ENCODE data around the gene CCR9. TPM values are rescaled to one million over a fixed set of nuclear protein-coding genes. Genes with fewer than 3 reads are reported as not detected.

CCR9 gene, protein sequence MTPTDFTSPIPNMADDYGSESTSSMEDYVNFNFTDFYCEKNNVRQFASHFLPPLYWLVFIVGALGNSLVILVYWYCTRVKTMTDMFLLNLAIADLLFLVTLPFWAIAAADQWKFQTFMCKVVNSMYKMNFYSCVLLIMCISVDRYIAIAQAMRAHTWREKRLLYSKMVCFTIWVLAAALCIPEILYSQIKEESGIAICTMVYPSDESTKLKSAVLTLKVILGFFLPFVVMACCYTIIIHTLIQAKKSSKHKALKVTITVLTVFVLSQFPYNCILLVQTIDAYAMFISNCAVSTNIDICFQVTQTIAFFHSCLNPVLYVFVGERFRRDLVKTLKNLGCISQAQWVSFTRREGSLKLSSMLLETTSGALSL
- total RNA-seq (2013), result 0.04 TPM
- polyA plus RNA-seq (not detected), polyA minus RNA-seq (not detected in 2 replicates), total RNA-seq (0 to 0.90 (median 0) reads per million in 11 experiments)

DNA sequence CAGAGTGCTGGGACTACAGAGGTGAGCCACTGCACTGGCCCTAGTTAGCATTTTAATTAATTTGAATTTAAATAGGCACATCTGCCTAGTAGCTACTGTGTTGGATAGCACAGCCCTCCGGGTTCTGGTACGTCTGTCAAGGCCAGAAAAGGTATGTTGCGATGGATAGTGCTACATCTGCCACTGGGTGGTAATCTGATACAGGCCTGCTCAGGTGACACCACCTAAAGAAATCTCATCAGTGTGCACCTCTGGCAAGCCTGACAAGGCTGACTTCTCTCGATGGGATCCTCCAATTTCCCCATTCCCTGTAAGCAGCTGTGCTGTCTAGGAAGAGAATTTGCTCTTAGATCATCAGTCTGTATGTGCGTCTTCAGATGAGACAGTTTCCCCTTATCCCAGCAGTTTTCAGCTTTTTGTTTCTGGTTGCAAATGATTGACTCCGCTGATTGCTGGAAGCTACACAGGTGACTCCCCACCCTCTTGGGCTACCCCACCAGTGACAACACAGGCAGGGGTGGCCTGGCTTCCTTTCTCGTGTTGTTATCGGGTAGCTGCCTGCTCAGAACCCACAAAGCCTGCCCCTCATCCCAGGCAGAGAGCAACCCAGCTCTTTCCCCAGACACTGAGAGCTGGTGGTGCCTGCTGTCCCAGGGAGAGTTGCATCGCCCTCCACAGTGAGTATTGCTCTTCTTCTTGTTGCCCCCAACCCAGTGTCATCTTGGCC lies at the start of gene CCR9:
Gene CCR9, plus strand, starts transcription at position 565 of the 727 bp plus-strand sequence. CDS start 8,391 bp downstream, outside the sequence.
- WGBS (ENCODE audit: insufficient coverage), result 94% methylated on average over 6 of the region's 9 CpGs
- H4K20me1 ChIP-seq (ENCODE audit: insufficient read depth, low read length), result no peaks in the 10 kb centered on the region
- H3K36me3 Mint-ChIP-seq, result no peaks in the 10 kb centered on the region

DNA sequence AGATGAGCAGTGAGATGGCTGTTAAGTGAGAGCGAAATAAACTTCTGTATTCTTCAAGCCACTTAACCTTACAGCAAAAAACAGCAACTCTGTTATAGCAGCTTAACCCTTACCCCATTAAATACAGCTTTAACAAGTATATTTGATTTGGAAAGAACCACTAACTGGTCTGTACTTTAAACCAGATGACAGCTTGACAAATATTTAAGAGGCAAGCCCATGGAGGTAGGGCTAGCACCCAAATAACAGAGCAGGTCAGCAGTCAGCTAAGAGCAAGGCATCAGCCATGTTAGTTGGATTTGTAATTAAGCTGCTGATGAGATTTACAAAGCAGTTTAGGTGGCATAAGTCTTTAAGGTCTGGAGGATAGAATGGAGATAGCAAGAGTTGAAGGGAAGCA lies 47.9 kb upstream of the CCR9 start:
- no peak overlapping the region for H3K4me3 Mint-ChIP-seq

More for the DNA sequence above, at the start of gene CCR9:
- Histone ChIP-seq H3K4me2 (replicated peaks; ENCODE audit: extremely low read depth, low read length, poor library complexity, severe bottlenecking) (no peak within 1 kb of the TSS), H3K36me3 (replicated peaks in 1 of 2; ENCODE audit: control insufficient read depth in 1 of 2, insufficient read depth in 2 of 2, low read length in 2 of 2) (no peaks in the 10 kb centered on the region), H3K27me3 (ENCODE audit: control insufficient read depth in 2 of 2, insufficient read depth in 2 of 2, low read length in 2 of 2) (no peaks in the 10 kb centered on the region), H3K4me3 (replicated peaks in 1 of 3; ENCODE audit: low read depth in 2 of 3, low read length in 3 of 3) (no peak within 1 kb of the TSS), H3K9me3 (replicated peaks in 1 of 2; ENCODE audit: control insufficient read depth in 1 of 2, insufficient read depth in 1 of 2, low read length in 2 of 2) (no peaks in the 10 kb centered on the region), H2AFZ (ENCODE audit: insufficient read depth, low read depth, low read length, poor library complexity, severe bottlenecking) (no peak within 1 kb of the TSS), H3K27ac (ENCODE audit: low read depth in 1 of 2, low read length in 2 of 2) (no peak within 1 kb of the TSS), H3K4me1 (ENCODE audit: control insufficient read depth in 1 of 2, insufficient read depth in 2 of 2, low read length in 2 of 2) (peaks cover 0 to 2% of the 10 kb centered on the region in 2 donors), H3K79me2 (ENCODE audit: insufficient read depth, low read length) (no peaks in the 10 kb centered on the region), H3K9ac (ENCODE audit: insufficient read depth, low read length, poor library complexity, severe bottlenecking) (no peak within 1 kb of the TSS)
- no peak for DNase-seq
- TF ChIP-seq, protein P1, sequence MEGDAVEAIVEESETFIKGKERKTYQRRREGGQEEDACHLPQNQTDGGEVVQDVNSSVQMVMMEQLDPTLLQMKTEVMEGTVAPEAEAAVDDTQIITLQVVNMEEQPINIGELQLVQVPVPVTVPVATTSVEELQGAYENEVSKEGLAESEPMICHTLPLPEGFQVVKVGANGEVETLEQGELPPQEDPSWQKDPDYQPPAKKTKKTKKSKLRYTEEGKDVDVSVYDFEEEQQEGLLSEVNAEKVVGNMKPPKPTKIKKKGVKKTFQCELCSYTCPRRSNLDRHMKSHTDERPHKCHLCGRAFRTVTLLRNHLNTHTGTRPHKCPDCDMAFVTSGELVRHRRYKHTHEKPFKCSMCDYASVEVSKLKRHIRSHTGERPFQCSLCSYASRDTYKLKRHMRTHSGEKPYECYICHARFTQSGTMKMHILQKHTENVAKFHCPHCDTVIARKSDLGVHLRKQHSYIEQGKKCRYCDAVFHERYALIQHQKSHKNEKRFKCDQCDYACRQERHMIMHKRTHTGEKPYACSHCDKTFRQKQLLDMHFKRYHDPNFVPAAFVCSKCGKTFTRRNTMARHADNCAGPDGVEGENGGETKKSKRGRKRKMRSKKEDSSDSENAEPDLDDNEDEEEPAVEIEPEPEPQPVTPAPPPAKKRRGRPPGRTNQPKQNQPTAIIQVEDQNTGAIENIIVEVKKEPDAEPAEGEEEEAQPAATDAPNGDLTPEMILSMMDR (IDR thresholded peaks at IDR 0.05), result no peak
- H3K27me3 Mint-ChIP-seq (ENCODE audit: low read depth in 3 of 3), result peaks cover 0 to 10% (median 7%) of the 10 kb centered on the region in 3 donors
- peaks cover 5% of the 10 kb centered on the region for H3K4me1 Mint-ChIP-seq
- H3K27ac Mint-ChIP-seq, result no peak within 1 kb of the TSS
- no peaks in the 10 kb centered on the region for H3K9me3 Mint-ChIP-seq
- intact Hi-C loops (cut with micrococcal nuclease), result no loop called here
- H3K4me3 Mint-ChIP-seq, result no peak within 1 kb of the TSS

More for the DNA sequence above, 47.9 kb upstream of the CCR9 start:
- Histone ChIP-seq H3K4me3 (replicated peaks in 1 of 3; ENCODE audit: low read depth in 2 of 3, low read length in 3 of 3) (no peak overlapping the region), H3K79me2 (ENCODE audit: insufficient read depth, low read length) (no peaks in the 10 kb centered on the region), H2AFZ (ENCODE audit: insufficient read depth, low read depth, low read length, poor library complexity, severe bottlenecking) (no peak overlapping the region), H3K9ac (ENCODE audit: insufficient read depth, low read length, poor library complexity, severe bottlenecking) (no peak overlapping the region), H4K20me1 (ENCODE audit: insufficient read depth, low read length) (no peaks in the 10 kb centered on the region), H3K9me3 (replicated peaks in 1 of 2; ENCODE audit: control insufficient read depth in 1 of 2, insufficient read depth in 1 of 2, low read length in 2 of 2) (no peaks in the 10 kb centered on the region), H3K4me2 (replicated peaks; ENCODE audit: extremely low read depth, low read length, poor library complexity, severe bottlenecking) (no peak overlapping the region), H3K36me3 (replicated peaks in 1 of 2; ENCODE audit: control insufficient read depth in 1 of 2, insufficient read depth in 2 of 2, low read length in 2 of 2) (no peaks in the 10 kb centered on the region), H3K27me3 (ENCODE audit: control insufficient read depth in 2 of 2, insufficient read depth in 2 of 2, low read length in 2 of 2) (peaks cover 0 to 2% of the 10 kb centered on the region in 2 donors), H3K27ac (ENCODE audit: low read depth in 1 of 2, low read length in 2 of 2) (no peak overlapping the region), H3K4me1 (ENCODE audit: control insufficient read depth in 1 of 2, insufficient read depth in 2 of 2, low read length in 2 of 2) (peaks cover 18 to 19% of the 10 kb centered on the region in 2 donors)
- intact Hi-C loops (cut with micrococcal nuclease), result no loop called here
- Mint-ChIP-seq H3K27me3 (ENCODE audit: low read depth in 3 of 3) (peaks cover 0 to 7% (median 4%) of the 10 kb centered on the region in 3 donors), H3K36me3 (peaks cover 16 to 19% of the 10 kb centered on the region in 2 donors), H3K9me3 (peaks cover 0 to 5% (median 5%) of the 10 kb centered on the region in 7 donors), H3K27ac (no peak overlapping the region), H3K4me1 (peaks cover 25% of the 10 kb centered on the region)
- no peak for DNase-seq
- no CpG with 5 or more reads among the region's 1 CpG for WGBS (ENCODE audit: insufficient coverage)
- TF ChIP-seq, protein P1 (IDR thresholded peaks at IDR 0.05), result no peak

Measured in CD14-positive monocyte (primary cell).